OCI-LY7 (cell line): ENCODE results near the gene AUTS2. TPM values are rescaled to one million over a fixed set of nuclear protein-coding genes. Genes with fewer than 3 reads are reported as not detected.

ENCODE experiments used
- BruUV-seq: library from RNA; stranded (reverse); fragments of 400-500 nt; replicated peaks from 2 replicates; lab custom pipeline; 2021; lab: Mats Ljungman, UMichigan
- CTCF ChIA-PET: fragments of 300-600 bp; sonication (Branson Sonifier 250); formaldehyde crosslinking; loops from one replicate; lab custom pipeline; 2022; ENCODE audit warnings: antibody characterized with exemption; ENCODE audit not compliant: unreplicated experiment; lab: Charles Lee
- POLR2A ChIA-PET: fragments of 300-600 bp; sonication (Branson Sonifier 250); formaldehyde crosslinking; loops from one replicate; lab custom pipeline; 2022; ENCODE audit warnings: antibody characterized with exemption; lab: Charles Lee
- DNase-seq: peaks from one replicate; pipeline ENCODE4 v3.0.0-alpha.2; 2015; ENCODE audit warnings: low spot score
- H2AFZ ChIP-seq: fragments of 200-600 bp; sonication (generic), shearing (Covaris generic); 2 replicates; pipeline ENCODE4 v1.6.1; 2014; ENCODE audit warnings: mild to moderate bottlenecking, antibody characterized with exemption, low read length, moderate library complexity
- H3K27ac ChIP-seq: fragments of 200-600 bp; sonication (generic); 2 replicates; pipeline ENCODE4 v1.5.1; 2014; ENCODE audit warnings: mixed run types, low read depth, mild to moderate bottlenecking, moderate library complexity, low read length, inconsistent platforms; ENCODE audit not compliant: poor library complexity, severe bottlenecking
- H3K36me3 ChIP-seq: fragments of 200-600 bp; sonication (generic); 2 replicates; pipeline ENCODE4 v1.6.1; 2014; ENCODE audit warnings: mild to moderate bottlenecking, antibody characterized with exemption, low read length, moderate library complexity, mixed read lengths; ENCODE audit not compliant: insufficient read depth
- H3K4me1 ChIP-seq: fragments of 200-600 bp; sonication (generic); 2 replicates; pipeline ENCODE4 v1.5.1; 2014; ENCODE audit warnings: mild to moderate bottlenecking, low read length; ENCODE audit not compliant: insufficient read depth, poor library complexity, severe bottlenecking
- H3K4me2 ChIP-seq: fragments of 200-600 bp; sonication (generic); 2 replicates; pipeline ENCODE4 v1.6.1; 2014; ENCODE audit warnings: mild to moderate bottlenecking, low read length
- H3K4me3 ChIP-seq: fragments of 200-600 bp; sonication (generic); 2 replicates; pipeline ENCODE4 v1.5.1; 2014; ENCODE audit warnings: mild to moderate bottlenecking, low read depth, low read length; ENCODE audit not compliant: poor library complexity, severe bottlenecking
- H3K79me2 ChIP-seq: fragments of 200-600 bp; sonication (generic); 2 replicates; pipeline ENCODE4 v1.6.1; 2016; ENCODE audit warnings: low read depth, mild to moderate bottlenecking, low read length, moderate library complexity, mixed read lengths; ENCODE audit not compliant: insufficient read depth
- H3K9me2 ChIP-seq: fragments of 200-600 bp; sonication (generic); 2 replicates; pipeline ENCODE4 v1.6.1; 2016; ENCODE audit warnings: mild to moderate bottlenecking, low read length, mixed read lengths; ENCODE audit not compliant: insufficient read depth
- H3K9me3 ChIP-seq: fragments of 200-600 bp; sonication (generic); 2 replicates; pipeline ENCODE4 v1.6.1; 2014; ENCODE audit warnings: mild to moderate bottlenecking, mixed run types, low read length, mixed read lengths
- H4K20me1 ChIP-seq: fragments of 200-600 bp; sonication (generic); 2 replicates; pipeline ENCODE4 v1.6.1; 2014; ENCODE audit warnings: mild to moderate bottlenecking, antibody characterized with exemption, low read length, moderate library complexity, mixed read lengths; ENCODE audit not compliant: insufficient read depth
- EZH2phosphoT487 ChIP-seq: fragments of 200-600 bp; sonication (generic); IDR thresholded peaks from 2 replicates; pipeline ENCODE4 v1.6.1; 2018; ENCODE audit warnings: low read depth, borderline replicate concordance, mild to moderate bottlenecking, mixed run types, antibody characterized with exemption, low read length, moderate library complexity, mixed read lengths
- intact Hi-C: fragments of 100-400 bp; cut with micrococcal nuclease; formaldehyde crosslinking; loops from one replicate; pipeline ENCODE4 v1.10.0; 2022; ENCODE audit not compliant: unreplicated experiment
- total RNA-seq, 2 experiments: library from RNA; depleted of rRNA in 1 of 2; stranded (reverse); fragments of >200 nt in 1 of 2; shearing (Covaris generic) in 1 of 2; gene quantifications; 2 replicates each; pipeline ENCODE4 v1.2.3, GENCODE V29; 2014 to 2022
- TF ChIP-seq, protein P1 (sequence below): fragments of 200-600 bp; sonication (generic); conservative IDR thresholded peaks from 2 replicates; pipeline ENCODE4 v1.5.1; 2014; ENCODE audit warnings: mild to moderate bottlenecking, antibody characterized with exemption, low read length, moderate library complexity, mixed read lengths

The AUTS2 gene
- total RNA-seq, 2 experiments from 2014 or later: 37.9 to 78.5 TPM

- no peak for DNase-seq
- no peak overlapping the region for H3K27ac ChIP-seq
- H2AFZ ChIP-seq: no peak overlapping the region
- H3K4me3 ChIP-seq: no peak overlapping the region
- H3K9me2 ChIP-seq: no peaks in the 10 kb centered on the region
- H3K4me1 ChIP-seq: no peaks in the 10 kb centered on the region
- CTCF ChIA-PET: no interaction called here
- no peaks in the 10 kb centered on the region for H4K20me1 ChIP-seq
- H3K4me2 ChIP-seq: no peak overlapping the region
- H3K9me3 ChIP-seq: no peaks in the 10 kb centered on the region
- no peaks in the 10 kb centered on the region for H3K36me3 ChIP-seq
- BruUV-seq: no TSS peak
- TF ChIP-seq, protein P1, sequence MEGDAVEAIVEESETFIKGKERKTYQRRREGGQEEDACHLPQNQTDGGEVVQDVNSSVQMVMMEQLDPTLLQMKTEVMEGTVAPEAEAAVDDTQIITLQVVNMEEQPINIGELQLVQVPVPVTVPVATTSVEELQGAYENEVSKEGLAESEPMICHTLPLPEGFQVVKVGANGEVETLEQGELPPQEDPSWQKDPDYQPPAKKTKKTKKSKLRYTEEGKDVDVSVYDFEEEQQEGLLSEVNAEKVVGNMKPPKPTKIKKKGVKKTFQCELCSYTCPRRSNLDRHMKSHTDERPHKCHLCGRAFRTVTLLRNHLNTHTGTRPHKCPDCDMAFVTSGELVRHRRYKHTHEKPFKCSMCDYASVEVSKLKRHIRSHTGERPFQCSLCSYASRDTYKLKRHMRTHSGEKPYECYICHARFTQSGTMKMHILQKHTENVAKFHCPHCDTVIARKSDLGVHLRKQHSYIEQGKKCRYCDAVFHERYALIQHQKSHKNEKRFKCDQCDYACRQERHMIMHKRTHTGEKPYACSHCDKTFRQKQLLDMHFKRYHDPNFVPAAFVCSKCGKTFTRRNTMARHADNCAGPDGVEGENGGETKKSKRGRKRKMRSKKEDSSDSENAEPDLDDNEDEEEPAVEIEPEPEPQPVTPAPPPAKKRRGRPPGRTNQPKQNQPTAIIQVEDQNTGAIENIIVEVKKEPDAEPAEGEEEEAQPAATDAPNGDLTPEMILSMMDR: no peak
- TF ChIP-seq EZH2phosphoT487: no peak
- no peaks in the 10 kb centered on the region for H3K79me2 ChIP-seq
- intact Hi-C loops: no loop called here
- POLR2A ChIA-PET: interaction anchor here (0.9 kb wide), 1 partner anchor 14 kb away, joined by 3 read pairs; no protein-coding TSS in a partner anchor
These were observed 794.1 kb downstream of the AUTS2 start for GRCh38 chr7:70392256-70392876.

GRCh38 chr7:70392877-70393435, 794.7 kb downstream of the AUTS2 start:
- Histone ChIP-seq H3K4me1 (no peaks in the 10 kb centered on the region), H3K9me3 (no peaks in the 10 kb centered on the region), H3K36me3 (no peaks in the 10 kb centered on the region), H3K79me2 (no peaks in the 10 kb centered on the region), H3K27ac (no peak overlapping the region), H3K4me2 (no peak overlapping the region), H3K4me3 (no peak overlapping the region), H4K20me1 (no peaks in the 10 kb centered on the region), H3K9me2 (no peaks in the 10 kb centered on the region), H2AFZ (no peak overlapping the region)
- BruUV-seq: no TSS peak
- POLR2A ChIA-PET: no interaction called here
- DNase-seq: no peak
- CTCF ChIA-PET: no interaction called here
- TF ChIP-seq, protein P1: no peak
- TF ChIP-seq EZH2phosphoT487: no peak
- intact Hi-C loops: no loop called here

DNA sequence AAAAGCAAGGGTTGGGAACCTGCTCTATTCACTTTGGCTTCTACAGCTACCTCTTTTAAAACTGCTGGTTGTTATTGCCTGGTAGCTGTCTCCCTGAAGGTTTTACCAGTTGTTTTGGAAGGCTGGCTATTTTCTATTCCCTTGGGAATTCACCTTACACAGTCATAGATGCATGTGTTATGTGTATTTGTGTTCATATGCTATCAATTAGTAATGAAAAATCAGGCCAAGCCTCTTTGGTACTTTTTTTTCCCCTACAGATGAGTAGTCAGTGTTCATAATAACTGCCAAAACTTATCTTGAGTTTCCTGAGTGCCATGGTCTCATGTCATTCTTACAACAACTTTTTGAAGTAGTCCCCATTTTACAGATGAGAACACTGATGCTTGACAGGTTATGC, 795.7 kb downstream of the AUTS2 start:
- H3K4me1 ChIP-seq: no peaks in the 10 kb centered on the region
- no peak overlapping the region for H2AFZ ChIP-seq
- ChIA-PET CTCF (no interaction called here), POLR2A (no interaction called here)
- no peak overlapping the region for H3K4me3 ChIP-seq
- no peaks in the 10 kb centered on the region for H3K79me2 ChIP-seq
- H3K4me2 ChIP-seq: no peak overlapping the region
- no peaks in the 10 kb centered on the region for H4K20me1 ChIP-seq
- DNase-seq: no peak
- no peaks in the 10 kb centered on the region for H3K36me3 ChIP-seq
- TF ChIP-seq, protein P1: no peak
- no peak for TF ChIP-seq EZH2phosphoT487
- H3K9me3 ChIP-seq: no peaks in the 10 kb centered on the region
- intact Hi-C loops: no loop called here
- no TSS peak for BruUV-seq
- H3K27ac ChIP-seq: no peak overlapping the region
- no peaks in the 10 kb centered on the region for H3K9me2 ChIP-seq
